Measurements from ENCODE around the gene HIVEP3.

HIVEP3 gene

GRCh38 chr1:41573194-41573593 is 345.5 kb downstream of the HIVEP3 start:
- Histone ChIP-seq H3K79me2 (ENCODE audit: insufficient read depth, low read length) (peaks cover 99% of the 10 kb centered on the region), H3K4me3 (ENCODE audit: low read depth in 1 of 2, low read length in 2 of 2) (no peak overlapping the region), H2AFZ (ENCODE audit: low read depth, low read length) (no peak overlapping the region), H3K9ac (ENCODE audit: low read depth, low read length) (no peak overlapping the region), H3K9me3 (ENCODE audit: insufficient read depth, low read length, severe bottlenecking) (no peaks in the 10 kb centered on the region), H3K4me2 (ENCODE audit: insufficient read depth, low read length) (no peak overlapping the region), H3K36me3 (ENCODE audit: insufficient read depth, low read length) (peaks cover 98% of the 10 kb centered on the region), H4K20me1 (ENCODE audit: insufficient read depth, low read length) (peaks cover 85% of the 10 kb centered on the region), H3K4me1 (ENCODE audit: insufficient read depth, low read length) (peaks cover 35% of the 10 kb centered on the region), H3K27me3 (ENCODE audit: insufficient read depth, low read length, poor library complexity) (no peaks in the 10 kb centered on the region), H3K27ac (ENCODE audit: low read length) (peak overlapping the region; percentile 10; the same call in 1 of the 2 replicates)
- DNase-seq (no peak), ATAC-seq (ENCODE audit: insufficient read depth, low read depth) (no peak)
- TF ChIP-seq EZH2 (IDR thresholded peaks at IDR 0.05; ENCODE audit: borderline replicate concordance, low read depth, low read length, severe bottlenecking) (no peak), CTCF (IDR thresholded peaks at IDR 0.05; ENCODE audit: borderline replicate concordance, extremely low read depth, low read length, poor library complexity, severe bottlenecking) (no peak)

- peaks cover 90% of the 10 kb centered on the region for H4K20me1 ChIP-seq (ENCODE audit: insufficient read depth, low read length)
- H3K4me3 ChIP-seq (ENCODE audit: low read depth in 1 of 2, low read length in 2 of 2), result no peak overlapping the region
- no peak overlapping the region for H3K27ac ChIP-seq (ENCODE audit: low read length)
- H3K36me3 ChIP-seq (ENCODE audit: insufficient read depth, low read length), result peaks cover 98% of the 10 kb centered on the region
- H3K9me3 ChIP-seq (ENCODE audit: insufficient read depth, low read length, severe bottlenecking), result no peaks in the 10 kb centered on the region
- H3K9ac ChIP-seq (ENCODE audit: low read depth, low read length), result no peak overlapping the region
- no peak overlapping the region for H2AFZ ChIP-seq (ENCODE audit: low read depth, low read length)
- no peaks in the 10 kb centered on the region for H3K27me3 ChIP-seq (ENCODE audit: insufficient read depth, low read length, poor library complexity)
- TF ChIP-seq CTCF (IDR thresholded peaks at IDR 0.05; ENCODE audit: borderline replicate concordance, extremely low read depth, low read length, poor library complexity, severe bottlenecking) (no peak), EZH2 (IDR thresholded peaks at IDR 0.05; ENCODE audit: borderline replicate concordance, low read depth, low read length, severe bottlenecking) (no peak)
- H3K79me2 ChIP-seq (ENCODE audit: insufficient read depth, low read length), result peaks cover 99% of the 10 kb centered on the region
- no peak for DNase-seq
- H3K4me2 ChIP-seq (ENCODE audit: insufficient read depth, low read length), result no peak overlapping the region
- no peak for ATAC-seq (ENCODE audit: insufficient read depth, low read depth)
- peaks cover 35% of the 10 kb centered on the region for H3K4me1 ChIP-seq (ENCODE audit: insufficient read depth, low read length)
Observed at GRCh38 chr1:41572224-41572623, 346.5 kb downstream of the HIVEP3 start.

- DNase-seq (no peak), ATAC-seq (ENCODE audit: insufficient read depth, low read depth) (no peak)
- Histone ChIP-seq H3K4me2 (ENCODE audit: insufficient read depth, low read length) (no peak overlapping the region), H4K20me1 (ENCODE audit: insufficient read depth, low read length) (peaks cover 89% of the 10 kb centered on the region), H3K9ac (ENCODE audit: low read depth, low read length) (no peak overlapping the region), H3K27me3 (ENCODE audit: insufficient read depth, low read length, poor library complexity) (no peaks in the 10 kb centered on the region), H3K27ac (ENCODE audit: low read length) (0 out of 2 replicates have a peak overlapping the region, but pooled peaks have one; percentile 21), H3K4me1 (ENCODE audit: insufficient read depth, low read length) (peaks cover 29% of the 10 kb centered on the region), H3K9me3 (ENCODE audit: insufficient read depth, low read length, severe bottlenecking) (no peaks in the 10 kb centered on the region), H3K79me2 (ENCODE audit: insufficient read depth, low read length) (peaks cover 99% of the 10 kb centered on the region), H3K36me3 (ENCODE audit: insufficient read depth, low read length) (peaks cover 98% of the 10 kb centered on the region), H2AFZ (ENCODE audit: low read depth, low read length) (no peak overlapping the region), H3K4me3 (ENCODE audit: low read depth in 1 of 2, low read length in 2 of 2) (no peak overlapping the region)
- TF ChIP-seq EZH2 (IDR thresholded peaks at IDR 0.05; ENCODE audit: borderline replicate concordance, low read depth, low read length, severe bottlenecking) (no peak), CTCF (IDR thresholded peaks at IDR 0.05; ENCODE audit: borderline replicate concordance, extremely low read depth, low read length, poor library complexity, severe bottlenecking) (no peak)
Observed at GRCh38 chr1:41571041-41571440, 347.7 kb downstream of the HIVEP3 start.

- peaks cover 4% of the 10 kb centered on the region; the same call in 1 of the 2 replicates for H3K4me1 ChIP-seq (ENCODE audit: insufficient read depth, low read length)
- H3K9ac ChIP-seq (ENCODE audit: low read depth, low read length), result no peak overlapping the region
- no peak overlapping the region for H3K4me2 ChIP-seq (ENCODE audit: insufficient read depth, low read length)
- peak overlapping the region; percentile 29; the same call in 1 of the 2 replicates for H3K27ac ChIP-seq (ENCODE audit: low read length)
- peaks cover 84% of the 10 kb centered on the region for H4K20me1 ChIP-seq (ENCODE audit: insufficient read depth, low read length)
- no peak for TF ChIP-seq CTCF (IDR thresholded peaks at IDR 0.05; ENCODE audit: borderline replicate concordance, extremely low read depth, low read length, poor library complexity, severe bottlenecking)
- TF ChIP-seq EZH2 (IDR thresholded peaks at IDR 0.05; ENCODE audit: borderline replicate concordance, low read depth, low read length, severe bottlenecking), result no peak
- H3K4me3 ChIP-seq (ENCODE audit: low read depth in 1 of 2, low read length in 2 of 2), result no peak overlapping the region
- no peak overlapping the region for H2AFZ ChIP-seq (ENCODE audit: low read depth, low read length)
- peaks cover 97% of the 10 kb centered on the region for H3K36me3 ChIP-seq (ENCODE audit: insufficient read depth, low read length)
- DNase-seq (no peak), ATAC-seq (ENCODE audit: insufficient read depth, low read depth) (no peak)
- H3K9me3 ChIP-seq (ENCODE audit: insufficient read depth, low read length, severe bottlenecking), result no peaks in the 10 kb centered on the region
- H3K27me3 ChIP-seq (ENCODE audit: insufficient read depth, low read length, poor library complexity), result no peaks in the 10 kb centered on the region
- peaks cover 99% of the 10 kb centered on the region for H3K79me2 ChIP-seq (ENCODE audit: insufficient read depth, low read length)
Observed at GRCh38 chr1:41568204-41568603, 350.5 kb downstream of the HIVEP3 start.

Data from DND-41 (cell line).